GM23248 (cell line): ENCODE data around the gene NSG2.

ENCODE experiments used
- EZH2 ChIP-seq: fragments of 200-600 bp; sonication (generic); IDR thresholded peaks from 2 replicates; pipeline ENCODE4 v1.6.1; 2018; ENCODE audit warnings: antibody characterized with exemption, mild to moderate bottlenecking; ENCODE audit not compliant: insufficient read depth, poor library complexity, severe bottlenecking
- EZH2phosphoT487 ChIP-seq: fragments of 200-600 bp; sonication (generic); IDR thresholded peaks from 2 replicates; pipeline ENCODE4 v1.6.1; 2018; ENCODE audit warnings: antibody characterized with exemption, moderate library complexity, mild to moderate bottlenecking, low read depth; ENCODE audit not compliant: insufficient read depth

- TF ChIP-seq EZH2: no peak
- TF ChIP-seq EZH2phosphoT487: no peak
Observed at GRCh38 chr5:174106997-174107655, 61.6 kb downstream of the NSG2 start.
